Measurements from ENCODE around the gene OR2T34.
"Not testable (repeated sequence)": the region's sequence is repeated elsewhere in the genome, so short reads cannot be mapped to it uniquely, and the experiment has no call there.

OR2T34 gene, protein sequence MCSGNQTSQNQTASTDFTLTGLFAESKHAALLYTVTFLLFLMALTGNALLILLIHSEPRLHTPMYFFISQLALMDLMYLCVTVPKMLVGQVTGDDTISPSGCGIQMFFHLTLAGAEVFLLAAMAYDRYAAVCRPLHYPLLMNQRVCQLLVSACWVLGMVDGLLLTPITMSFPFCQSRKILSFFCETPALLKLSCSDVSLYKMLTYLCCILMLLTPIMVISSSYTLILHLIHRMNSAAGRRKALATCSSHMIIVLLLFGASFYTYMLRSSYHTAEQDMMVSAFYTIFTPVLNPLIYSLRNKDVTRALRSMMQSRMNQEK

DNA sequence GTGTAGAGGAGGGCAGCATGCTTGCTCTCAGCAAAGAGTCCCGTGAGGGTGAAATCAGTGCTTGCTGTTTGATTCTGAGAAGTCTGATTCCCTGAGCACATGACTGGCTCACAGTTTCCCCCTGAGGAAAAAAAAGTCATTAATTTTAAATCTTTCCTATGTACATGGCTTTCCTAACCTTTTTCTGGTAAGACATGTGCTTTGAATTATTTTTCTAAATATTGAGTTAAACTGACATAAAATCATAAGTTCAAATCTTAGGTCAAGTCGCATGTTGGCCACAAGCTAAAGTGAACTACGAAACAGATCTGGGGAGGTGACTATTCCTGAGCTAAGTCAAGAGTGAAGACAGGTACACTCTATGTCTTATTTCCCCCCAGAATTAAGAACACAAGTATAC is at the start of gene OR2T34:
Gene OR2T34, minus strand, starts transcription at position 101 of the 400 bp plus-strand sequence. Its CDS starts 0 bp downstream, at position 101.
- in situ Hi-C loops (cut with MboI; ENCODE audit: low sequenced_read_pairs) = not testable (repeated sequence)

DNA sequence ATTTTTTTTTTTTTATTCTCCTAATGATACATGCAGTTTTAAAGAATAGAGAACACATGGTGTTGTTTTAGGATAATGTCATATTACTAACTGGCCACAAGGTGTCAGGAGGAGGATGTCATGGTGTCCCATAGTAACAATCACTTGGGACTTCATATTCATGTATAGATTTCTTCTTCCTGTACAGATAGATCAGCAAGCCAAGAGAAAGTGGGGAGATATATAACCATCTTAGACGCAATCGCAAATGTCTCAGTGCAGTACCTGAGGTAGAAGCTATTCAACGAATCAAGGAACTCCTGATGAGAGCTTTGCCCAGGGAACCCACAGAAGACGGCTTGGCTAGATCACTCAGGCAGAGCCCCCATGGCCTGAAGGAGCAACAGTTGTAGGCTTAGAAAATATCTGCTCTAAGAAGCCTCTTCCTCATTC is 48.0 kb upstream of the OR2T34 start:
- in situ Hi-C loops (cut with MboI; ENCODE audit: low sequenced_read_pairs) = no loop called here

DNA sequence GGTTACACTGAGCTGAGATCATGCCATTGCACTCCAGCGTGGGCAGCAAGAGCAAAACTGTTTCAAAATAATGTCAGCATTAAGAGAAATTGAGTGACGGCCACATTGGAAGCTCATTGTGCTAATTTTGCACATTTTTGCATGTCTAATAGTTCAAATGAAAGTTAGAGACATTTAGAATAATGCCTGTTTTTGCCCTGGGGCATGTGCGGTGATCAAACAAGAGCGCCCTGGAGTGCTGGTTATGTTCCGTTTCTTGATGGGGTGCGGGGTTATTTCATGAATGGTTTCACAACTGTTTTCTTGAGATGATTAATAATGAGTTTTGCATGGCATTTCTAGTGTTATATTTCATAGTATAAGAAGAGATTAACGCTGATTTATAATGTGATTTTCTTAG is 47.2 kb upstream of the OR2T34 start:
- in situ Hi-C loops (cut with MboI; ENCODE audit: low sequenced_read_pairs) = no loop called here

DNA sequence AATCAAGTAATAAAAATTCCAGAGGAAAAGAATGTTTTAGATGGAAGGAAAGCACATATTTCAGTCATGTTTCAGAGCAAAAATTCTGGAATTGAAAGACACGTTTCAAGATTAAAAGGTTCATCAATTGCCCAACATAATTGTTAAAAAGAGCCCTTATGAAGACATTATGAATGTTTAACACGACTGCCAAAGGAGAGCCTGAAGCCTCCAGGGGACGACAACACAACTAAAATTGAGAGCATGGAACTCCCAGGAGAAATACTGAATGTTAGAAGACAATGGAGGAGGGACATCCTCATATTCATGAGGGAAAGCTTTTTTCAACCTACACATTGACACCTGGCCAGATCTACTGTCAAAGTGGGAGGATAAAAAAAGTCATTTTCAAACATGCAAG is 44.3 kb upstream of the OR2T34 start:
- in situ Hi-C loops (cut with MboI; ENCODE audit: low sequenced_read_pairs) = no loop called here

DNA sequence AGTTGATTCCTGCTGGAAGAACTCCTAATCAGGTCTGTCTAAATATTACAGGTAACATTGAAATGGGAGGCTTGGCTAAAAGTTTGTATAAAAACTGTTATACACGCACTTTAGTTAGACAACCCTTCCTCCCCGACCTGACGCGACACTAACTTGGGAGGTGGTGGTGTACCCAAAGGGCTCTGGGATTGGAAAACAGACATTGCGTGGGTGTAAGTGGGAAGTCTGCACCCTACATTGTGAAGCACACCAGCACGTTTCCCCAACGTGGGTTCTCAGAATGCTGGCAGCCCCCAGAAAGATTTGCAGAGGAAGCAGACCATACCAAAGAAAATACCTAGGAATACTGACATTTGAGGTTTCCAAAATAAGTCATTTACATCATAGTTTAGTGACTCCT is 43.6 kb upstream of the OR2T34 start:
- in situ Hi-C loops (cut with MboI; ENCODE audit: low sequenced_read_pairs) = no loop called here

DNA sequence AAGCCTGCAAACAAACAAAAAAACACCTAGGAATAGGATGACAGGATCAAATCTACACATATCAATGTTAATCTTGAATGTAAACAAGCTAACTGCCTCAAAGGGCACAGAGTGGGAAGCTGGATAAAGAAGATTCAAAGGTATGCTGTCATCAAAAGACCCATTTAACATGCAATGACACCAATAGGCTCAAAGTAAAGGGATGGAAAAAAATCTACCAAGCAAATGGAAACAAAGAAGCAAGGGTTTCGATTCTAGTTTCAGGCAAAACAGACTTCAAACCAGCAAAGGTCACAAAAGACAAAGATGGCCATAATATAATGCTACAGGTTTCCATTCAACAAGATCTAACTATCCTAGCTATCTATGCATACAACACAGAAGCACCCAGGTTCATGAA is 39.2 kb upstream of the OR2T34 start:
- in situ Hi-C loops (cut with MboI; ENCODE audit: low sequenced_read_pairs) = no loop called here

DNA sequence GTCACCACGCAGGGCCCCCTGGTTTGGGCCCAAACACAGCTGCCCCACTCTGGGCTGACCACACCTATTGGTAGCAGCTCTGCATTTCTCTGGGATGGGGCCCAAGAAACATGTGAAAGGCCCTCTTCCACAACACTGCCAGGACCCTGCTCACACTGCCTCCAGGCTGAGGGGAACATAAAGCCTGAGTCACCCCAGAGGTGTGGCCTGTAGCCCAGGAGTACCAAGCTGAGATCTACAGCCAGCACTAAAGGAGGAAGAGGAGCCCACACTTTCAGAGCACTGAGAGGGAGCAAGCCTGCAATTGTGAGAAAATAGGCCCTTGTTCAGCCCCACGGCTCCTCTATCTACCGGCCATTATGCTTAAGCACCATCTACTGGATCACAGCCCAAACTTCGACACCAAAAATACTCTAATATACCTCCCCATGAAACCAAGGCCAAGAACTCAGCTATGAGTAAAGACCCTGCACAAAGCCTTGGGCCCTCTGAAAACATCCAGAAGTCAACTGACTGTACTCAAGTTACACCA is 37.4 kb upstream of the OR2T34 start:
- in situ Hi-C loops (cut with MboI; ENCODE audit: low sequenced_read_pairs) = no loop called here

DNA sequence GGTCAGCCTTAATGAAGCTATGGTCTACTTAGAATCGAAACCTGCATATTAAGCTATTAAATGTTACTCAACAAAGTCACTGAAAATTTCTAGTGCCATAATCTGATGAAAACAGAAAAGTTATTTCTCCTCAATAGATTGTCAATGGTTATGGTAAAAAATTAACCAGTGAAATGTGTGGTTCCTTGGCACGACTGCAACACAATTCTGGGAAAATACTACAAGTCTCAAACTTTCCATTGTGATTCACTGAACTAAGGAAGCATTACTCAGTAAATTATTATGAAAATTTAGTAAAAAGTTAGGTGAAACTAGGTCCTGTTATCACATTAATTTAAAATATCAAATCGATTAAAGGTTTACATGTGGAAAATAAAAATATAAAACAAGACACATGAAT is 35.7 kb upstream of the OR2T34 start:
- in situ Hi-C loops (cut with MboI; ENCODE audit: low sequenced_read_pairs) = no loop called here

DNA sequence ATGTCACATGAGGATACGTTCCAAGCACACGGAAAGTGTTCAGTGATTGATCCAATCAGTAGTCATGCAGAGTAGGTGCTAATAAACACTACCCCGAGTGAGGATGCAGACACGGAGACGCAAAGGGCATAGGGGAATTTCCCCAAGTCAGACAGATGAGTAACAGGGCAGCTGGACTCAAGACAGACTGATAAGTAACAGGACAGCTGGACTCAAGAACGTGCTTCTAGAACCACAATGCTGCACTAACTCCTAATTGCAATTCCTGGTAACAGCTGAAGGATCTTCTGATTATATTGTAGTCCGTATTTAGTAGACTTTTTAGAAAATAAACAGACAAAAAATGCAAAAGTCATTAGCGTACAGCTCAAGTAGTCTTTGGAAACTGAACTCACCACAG is 24.8 kb upstream of the OR2T34 start:
- in situ Hi-C loops (cut with MboI; ENCODE audit: low sequenced_read_pairs) = no loop called here

DNA sequence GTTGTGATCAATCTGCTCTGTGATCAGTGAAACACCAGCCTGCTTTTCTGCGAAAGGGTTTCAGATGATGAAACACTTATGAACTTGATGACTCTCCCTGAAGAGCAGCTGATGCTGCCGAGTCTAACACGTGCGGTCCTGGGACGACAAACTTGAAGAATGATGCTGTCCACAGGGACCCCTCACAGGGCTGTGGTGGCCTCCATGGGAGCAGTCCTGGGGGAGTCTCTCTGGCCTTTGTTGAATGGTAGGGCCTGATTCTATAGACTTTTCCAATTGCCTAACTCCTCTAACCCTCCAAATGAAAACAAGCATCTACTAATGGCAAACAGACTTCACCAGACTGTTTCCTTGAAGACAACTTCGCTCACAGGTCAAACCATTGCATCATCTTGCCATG is 23.0 kb upstream of the OR2T34 start, which contains the start of gene OR2T10:
Gene OR2T10, minus strand, starts transcription at position 112 of the 400 bp plus-strand sequence. CDS start 3,932 bp downstream, outside the sequence.
- in situ Hi-C loops (cut with MboI; ENCODE audit: low sequenced_read_pairs) = no loop called here

DNA sequence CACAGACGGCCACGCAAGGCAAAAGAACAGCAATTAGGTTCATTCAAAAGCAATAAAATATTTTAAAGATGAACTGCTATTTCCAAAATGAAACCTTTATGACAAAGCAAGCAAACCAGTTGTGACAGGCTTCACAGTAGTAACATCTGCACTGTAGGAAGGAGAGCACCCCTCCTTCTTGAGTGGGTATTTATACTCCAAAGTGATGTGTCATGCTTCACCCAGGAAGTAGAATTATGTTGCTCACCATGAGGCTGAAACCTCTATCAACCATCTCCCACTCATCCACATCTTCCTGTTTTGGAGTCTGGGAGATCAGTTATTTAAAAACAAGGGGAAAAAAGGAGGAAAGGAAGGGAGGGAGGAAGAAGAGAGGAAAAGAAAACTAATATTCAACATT is 22.1 kb upstream of the OR2T34 start:
- in situ Hi-C loops (cut with MboI; ENCODE audit: low sequenced_read_pairs) = no loop called here

DNA sequence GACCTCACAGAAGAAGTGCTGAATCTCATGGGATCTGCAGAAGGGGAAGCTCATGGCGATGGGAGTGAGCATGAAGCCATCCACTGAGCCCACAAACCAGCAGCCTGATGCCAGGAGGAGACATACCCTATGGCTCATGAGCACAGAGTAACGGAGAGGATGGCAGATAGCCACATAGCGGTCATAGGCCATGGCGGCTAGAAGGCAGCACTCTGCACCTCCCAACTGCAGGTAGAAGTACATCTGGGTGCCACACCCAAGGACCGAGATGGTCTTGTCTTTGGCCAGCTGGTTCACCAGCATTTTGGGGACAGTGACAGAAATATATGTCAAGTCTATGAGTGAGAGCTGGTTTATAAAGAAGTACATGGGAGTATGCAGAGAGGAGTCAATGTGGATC is 18.7 kb upstream of the OR2T34 start:
- in situ Hi-C loops (cut with MboI; ENCODE audit: low sequenced_read_pairs) = no loop called here

DNA sequence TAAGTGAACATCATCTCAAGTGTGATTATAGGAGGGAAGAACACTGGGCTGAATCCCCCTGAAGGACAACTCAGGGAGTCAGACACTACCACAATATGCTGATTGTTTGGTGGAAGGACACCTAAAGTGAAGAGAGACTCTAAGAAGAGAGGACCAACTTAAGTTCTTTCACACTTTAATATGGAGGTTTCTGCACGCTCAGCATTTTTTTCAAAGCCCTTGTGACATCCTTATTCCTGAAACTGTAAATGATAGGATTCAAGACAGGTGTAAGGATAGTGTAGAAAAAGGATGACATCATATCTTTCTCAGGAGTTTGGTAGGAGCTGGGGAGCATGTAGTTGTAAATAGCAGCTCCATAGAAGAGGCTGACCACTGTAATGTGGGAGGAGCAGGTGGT is 18.1 kb upstream of the OR2T34 start:
- in situ Hi-C loops (cut with MboI; ENCODE audit: low sequenced_read_pairs) = no loop called here

DNA sequence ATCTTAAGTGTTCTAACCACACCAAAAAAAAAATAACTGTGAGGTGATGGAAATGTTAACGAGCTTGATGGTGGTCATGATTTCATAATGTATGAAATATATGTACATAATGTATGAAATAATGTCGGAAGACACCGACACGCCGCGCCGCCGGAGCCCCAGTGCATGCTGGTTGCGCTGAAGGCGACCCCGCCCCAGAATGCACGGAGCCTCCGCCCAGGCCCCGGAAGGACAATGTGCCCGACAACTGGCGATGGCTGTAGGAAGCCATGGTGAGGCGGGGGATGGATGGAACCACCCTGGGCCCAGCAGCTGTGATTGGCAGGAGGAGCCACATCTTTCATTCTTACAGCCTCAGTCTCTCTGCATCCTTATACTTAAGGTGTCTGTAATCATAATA is 15.5 kb upstream of the OR2T34 start:
- in situ Hi-C loops (cut with MboI; ENCODE audit: low sequenced_read_pairs) = no loop called here

DNA sequence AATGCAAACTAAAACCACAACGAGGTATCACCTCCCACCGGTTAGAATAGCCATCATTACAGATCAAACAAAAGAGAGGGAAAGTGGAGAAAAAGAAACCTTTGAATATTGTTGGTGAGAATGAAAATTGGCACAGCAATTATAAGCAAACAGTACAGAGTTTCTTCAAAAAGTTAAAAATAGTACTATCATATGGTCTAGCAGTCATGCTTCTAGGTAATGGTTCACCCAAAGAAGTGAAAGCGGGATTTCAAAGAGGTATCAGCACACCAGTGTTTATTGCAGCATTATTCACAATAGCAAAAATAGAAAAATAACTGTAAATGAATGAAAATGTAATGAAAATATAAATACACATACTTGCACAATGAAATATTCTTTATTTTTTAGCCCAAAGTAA is 14.8 kb upstream of the OR2T34 start:
- in situ Hi-C loops (cut with MboI; ENCODE audit: low sequenced_read_pairs) = no loop called here

DNA sequence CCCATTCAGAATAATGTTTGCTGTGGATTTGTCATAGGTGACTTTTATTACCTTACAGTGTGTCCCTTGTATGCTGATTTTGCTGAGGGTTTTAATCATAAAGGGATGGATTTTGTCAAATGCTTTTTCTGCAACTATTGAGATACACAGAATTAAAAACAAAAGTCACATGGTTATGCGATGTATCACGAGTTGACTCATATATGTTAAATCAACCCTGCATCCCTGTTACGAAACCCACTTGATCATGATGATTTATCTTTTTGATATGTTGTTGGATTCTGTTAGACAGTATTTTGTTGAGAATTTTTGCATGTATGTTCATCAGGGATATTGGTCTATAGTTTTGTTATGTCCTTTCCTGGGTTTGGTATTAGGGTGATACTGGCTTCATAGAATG is 10.7 kb upstream of the OR2T34 start:
- in situ Hi-C loops (cut with MboI; ENCODE audit: low sequenced_read_pairs) = no loop called here

DNA sequence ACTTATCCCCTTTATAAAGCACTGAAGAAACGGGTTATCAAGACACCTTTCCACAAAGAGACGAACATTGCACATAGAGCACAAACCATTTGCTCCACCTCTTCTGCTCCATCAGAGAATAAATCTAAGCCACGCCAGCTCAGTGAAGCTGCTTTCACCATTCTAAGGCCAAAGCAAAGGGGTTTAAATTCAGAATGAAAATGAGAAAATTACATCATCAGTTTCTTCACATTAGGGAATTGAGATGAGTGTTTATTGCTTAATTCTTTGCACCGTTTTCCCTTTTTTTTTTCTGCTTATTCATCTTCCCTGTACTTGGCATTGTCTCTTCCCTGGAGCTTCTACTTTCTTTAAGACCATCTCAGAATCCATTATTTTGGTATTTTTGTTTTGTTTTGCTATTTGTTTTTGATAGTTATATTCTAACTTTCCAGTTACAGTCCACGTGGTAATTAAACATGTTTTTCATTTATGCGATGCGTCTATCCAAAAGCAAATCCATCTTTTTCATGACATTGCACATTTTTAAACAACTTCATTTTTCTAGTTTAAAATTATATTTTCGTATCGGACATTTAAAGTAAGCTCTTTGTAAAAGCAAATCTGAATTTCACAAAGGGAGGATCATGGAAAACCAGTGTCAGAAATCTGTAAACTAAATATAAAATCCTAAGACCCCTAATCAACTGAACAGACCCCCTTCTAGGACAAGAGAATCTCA is 1.9 kb upstream of the OR2T34 start:
- in situ Hi-C loops (cut with MboI; ENCODE audit: low sequenced_read_pairs) = no loop called here

DNA sequence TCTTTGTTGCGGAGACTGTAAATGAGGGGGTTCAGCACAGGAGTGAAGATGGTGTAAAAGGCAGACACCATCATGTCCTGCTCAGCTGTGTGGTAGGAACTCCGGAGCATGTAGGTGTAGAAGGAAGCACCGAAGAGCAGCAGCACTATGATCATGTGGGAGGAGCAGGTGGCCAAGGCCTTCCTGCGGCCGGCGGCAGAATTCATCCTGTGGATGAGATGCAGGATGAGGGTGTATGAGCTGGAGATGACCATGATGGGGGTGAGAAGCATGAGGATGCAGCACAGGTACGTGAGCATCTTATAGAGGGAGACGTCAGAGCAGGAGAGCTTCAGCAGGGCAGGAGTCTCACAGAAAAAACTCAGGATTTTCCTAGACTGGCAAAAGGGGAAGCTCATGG is 701 bp downstream of the OR2T34 start:
- in situ Hi-C loops (cut with MboI; ENCODE audit: low sequenced_read_pairs) = not testable (repeated sequence)

DNA sequence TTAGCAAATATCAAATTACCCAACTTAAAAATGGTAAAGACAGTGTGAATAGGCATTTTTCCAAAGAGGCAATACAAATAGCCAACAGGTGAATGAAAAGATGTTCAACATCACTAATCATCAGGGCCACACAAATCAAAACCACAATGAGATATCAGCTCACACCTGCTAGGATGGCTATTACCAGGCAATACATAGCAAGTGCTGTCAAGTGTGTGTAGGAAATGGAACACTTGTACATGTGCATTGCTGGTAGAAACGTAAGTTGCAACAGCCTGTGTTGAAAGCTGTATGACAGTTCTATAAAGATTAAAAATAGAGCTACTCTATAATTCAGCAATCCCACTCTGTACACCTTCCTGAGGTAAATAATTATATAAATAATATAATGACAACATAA is 2.5 kb downstream of the OR2T34 start:
- in situ Hi-C loops (cut with MboI; ENCODE audit: low sequenced_read_pairs) = not testable (repeated sequence)

DNA sequence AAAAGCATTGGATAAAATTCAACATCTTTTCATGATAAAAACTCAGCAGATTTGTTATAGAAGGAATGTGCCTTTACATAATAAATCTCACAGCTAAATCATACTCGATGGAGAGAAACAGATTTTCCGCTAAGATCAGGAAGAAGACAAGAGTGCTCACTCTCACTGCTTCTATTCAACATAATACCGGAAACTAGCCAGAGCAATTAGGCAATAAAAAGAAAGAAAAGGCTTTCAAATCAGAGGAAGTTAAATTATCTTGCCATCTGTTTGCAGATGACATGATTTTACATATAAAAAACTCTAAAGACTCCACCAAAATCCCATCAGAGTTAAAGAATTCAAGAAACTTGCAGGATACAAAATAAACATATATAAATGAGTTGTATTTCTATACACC is 3.7 kb downstream of the OR2T34 start:
- in situ Hi-C loops (cut with MboI; ENCODE audit: low sequenced_read_pairs) = not testable (repeated sequence)

DNA sequence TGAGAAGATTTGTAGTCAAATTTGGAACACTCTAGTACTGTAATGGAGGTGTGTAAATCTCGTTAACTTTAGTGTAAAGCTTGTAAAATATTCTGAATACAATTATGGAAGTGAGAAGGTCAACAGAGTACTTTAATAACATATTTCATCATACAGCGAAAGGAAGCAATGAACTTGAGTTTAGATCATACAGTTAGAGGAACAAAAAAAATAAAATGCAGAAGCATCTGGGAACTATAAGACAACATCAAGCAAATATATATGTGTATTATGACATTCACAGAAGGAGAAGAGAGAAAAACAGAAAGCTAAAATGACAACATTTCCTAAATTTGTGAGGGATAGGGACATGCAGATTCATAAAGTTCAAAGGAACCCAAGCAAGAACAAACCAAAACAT is 5.5 kb downstream of the OR2T34 start:
- in situ Hi-C loops (cut with MboI; ENCODE audit: low sequenced_read_pairs) = not testable (repeated sequence)

All from HL-60/S4 treated with retinoic acid at 250 ng/mL for 4 days and 3 days (cell line).